Loucy (cell line): ENCODE measurements around the gene FANCL.
"Not testable (repeated sequence)": the region's sequence is repeated elsewhere in the genome, so short reads cannot be mapped to it uniquely, and the experiment has no call there.

Source experiments
- H2AFZ ChIP-seq: fragments of 200-600 bp; sonication (generic); 2 replicates; pipeline ENCODE4 v1.6.0; 2016; ENCODE audit warnings: antibody characterized with exemption, mild to moderate bottlenecking, low read length, moderate library complexity
- H3F3A ChIP-seq: fragments of 200-600 bp; 2 replicates; pipeline ENCODE4 v1.6.0; 2016; ENCODE audit warnings: antibody characterized with exemption, low read depth, mild to moderate bottlenecking
- H3K27me3 ChIP-seq: fragments of 200-600 bp; sonication (generic); 2 replicates; pipeline ENCODE4 v1.6.1; 2014; ENCODE audit warnings: low read length, mild to moderate bottlenecking; ENCODE audit not compliant: insufficient read depth, poor library complexity, severe bottlenecking
- H3K36me3 ChIP-seq: fragments of 200-600 bp; sonication (generic); 2 replicates; pipeline ENCODE4 v1.6.1; 2016; ENCODE audit warnings: low read length; ENCODE audit not compliant: insufficient read depth
- H3K4me1 ChIP-seq: fragments of 200-600 bp; sonication (generic); 2 replicates; pipeline ENCODE4 v1.5.1; 2014; ENCODE audit warnings: low read length, mild to moderate bottlenecking; ENCODE audit not compliant: insufficient read depth, poor library complexity, severe bottlenecking
- H3K4me2 ChIP-seq: fragments of 200-600 bp; sonication (generic); 2 replicates; pipeline ENCODE4 v1.6.0; 2014; ENCODE audit warnings: antibody characterized with exemption, low read length, low read depth, mild to moderate bottlenecking; ENCODE audit not compliant: poor library complexity, severe bottlenecking
- H3K4me3 ChIP-seq: fragments of 200-600 bp; sonication (generic); 2 replicates; pipeline ENCODE4 v1.5.1; 2014; ENCODE audit warnings: low read length, mild to moderate bottlenecking, mixed read lengths; ENCODE audit not compliant: poor library complexity, severe bottlenecking
- H3K79me2 ChIP-seq: fragments of 200-600 bp; sonication (generic); 2 replicates; pipeline ENCODE4 v1.6.1; 2014; ENCODE audit warnings: low read length; ENCODE audit not compliant: insufficient read depth
- H3K9ac ChIP-seq: fragments of 200-600 bp; sonication (generic); 2 replicates; pipeline ENCODE4 v1.6.0; 2014; ENCODE audit warnings: mild to moderate bottlenecking, low read depth, low read length, moderate library complexity; ENCODE audit not compliant: poor library complexity, severe bottlenecking
- H3K9me2 ChIP-seq: fragments of 200-600 bp; sonication (generic); replicated peaks from 2 replicates; pipeline ENCODE4 v1.6.1; 2016; ENCODE audit warnings: low read depth, low read length, mixed read lengths
- H3K9me3 ChIP-seq: fragments of 200-600 bp; sonication (generic); 2 replicates; pipeline ENCODE4 v1.6.1; 2014; ENCODE audit warnings: mild to moderate bottlenecking, antibody characterized with exemption, low read length, low read depth; ENCODE audit not compliant: insufficient read depth
- H4K20me1 ChIP-seq: fragments of 200-600 bp; sonication (generic); 2 replicates; pipeline ENCODE4 v1.6.0; 2014; ENCODE audit warnings: antibody characterized with exemption, low read length, mild to moderate bottlenecking; ENCODE audit not compliant: insufficient read depth, poor library complexity, severe bottlenecking
- CTCF ChIP-seq: fragments of 200-600 bp; sonication (generic); conservative IDR thresholded peaks from 2 replicates; pipeline ENCODE4 v1.5.1; 2014; ENCODE audit warnings: mild to moderate bottlenecking, antibody characterized with exemption, low read length
- EZH2phosphoT487 ChIP-seq: fragments of 200-600 bp; IDR thresholded peaks from 2 replicates; pipeline ENCODE4 v1.6.1; 2018; ENCODE audit warnings: antibody characterized with exemption, mild to moderate bottlenecking, moderate library complexity, borderline replicate concordance

Gene FANCL

GRCh38 chr2:58240670-58241545, at the start of gene FANCL:
Gene FANCL, minus strand, starts transcription at chr2:58241325. Its CDS starts 12 bp downstream, at chr2:58241313.
- Histone ChIP-seq H3F3A (peaks cover 9% of the 10 kb centered on the region; the same call in 1 of the 2 replicates), H2AFZ (peak within 1 kb of the TSS; percentile 100), H3K4me1 (peaks cover 37% of the 10 kb centered on the region), H3K9me3 (no peaks in the 10 kb centered on the region), H3K9ac (peak within 1 kb of the TSS; percentile 87), H4K20me1 (peaks cover 44% of the 10 kb centered on the region), H3K4me3 (peak within 1 kb of the TSS; percentile 83), H3K9me2 (no peaks in the 10 kb centered on the region), H3K4me2 (peak within 1 kb of the TSS; percentile 94), H3K27me3 (no peaks in the 10 kb centered on the region), H3K36me3 (no peaks in the 10 kb centered on the region), H3K79me2 (peaks cover 56% of the 10 kb centered on the region)
- TF ChIP-seq CTCF (no peak), EZH2phosphoT487 (no peak)

GRCh38 chr2:58289029-58289428, 47.9 kb upstream of the FANCL start:
- Histone ChIP-seq H3K4me3 (no peak overlapping the region), H3K4me1 (no peaks in the 10 kb centered on the region), H2AFZ (no peak overlapping the region), H3K9me2 (no peaks in the 10 kb centered on the region), H3F3A (no peaks in the 10 kb centered on the region), H3K27me3 (no peaks in the 10 kb centered on the region), H3K9ac (no peak overlapping the region), H3K79me2 (no peaks in the 10 kb centered on the region), H3K9me3 (no peaks in the 10 kb centered on the region), H4K20me1 (no peaks in the 10 kb centered on the region), H3K4me2 (no peak overlapping the region), H3K36me3 (no peaks in the 10 kb centered on the region)
- TF ChIP-seq EZH2phosphoT487, result no peak
- TF ChIP-seq CTCF, result no peak

- Histone ChIP-seq H3K9me2 (no peaks in the 10 kb centered on the region), H3K4me2 (no peak overlapping the region), H3K36me3 (no peaks in the 10 kb centered on the region), H3F3A (no peaks in the 10 kb centered on the region), H2AFZ (no peak overlapping the region), H3K4me1 (no peaks in the 10 kb centered on the region), H3K9ac (no peak overlapping the region), H3K27me3 (no peaks in the 10 kb centered on the region), H4K20me1 (no peaks in the 10 kb centered on the region), H3K79me2 (no peaks in the 10 kb centered on the region), H3K4me3 (no peak overlapping the region), H3K9me3 (no peaks in the 10 kb centered on the region)
- TF ChIP-seq EZH2phosphoT487 (no peak), CTCF (no peak)
Observed at GRCh38 chr2:58283931-58284330, 42.8 kb upstream of the FANCL start.

GRCh38 chr2:58275144-58275543, 34.0 kb upstream of the FANCL start:
- H3K36me3 ChIP-seq, H3K9me3 ChIP-seq, H3K79me2 ChIP-seq, H3K9me2 ChIP-seq, H3K4me3 ChIP-seq, H3F3A ChIP-seq, H3K4me1 ChIP-seq, H2AFZ ChIP-seq, H3K9ac ChIP-seq, H3K27me3 ChIP-seq, H4K20me1 ChIP-seq, H3K4me2 ChIP-seq: not testable (repeated sequence)
